Suprapubic skin (tissue), 4 donors: ENCODE data around the gene MNT. TPM values are rescaled to one million over a fixed set of nuclear protein-coding genes. Genes with fewer than 3 reads are reported as not detected.

ENCODE experiments used
- DNase-seq, 2 donors: peaks; one replicate each; pipeline ENCODE4 v3.0.0-alpha.2; 2019; ENCODE audit warnings: low spot score in 2 of 2
- H3K27ac ChIP-seq: fragments of 200-600 bp; sonication (generic); one replicate; pipeline ENCODE4 v1.5.1; 2019
- H3K27me3 ChIP-seq: fragments of 200-600 bp; sonication (generic); one replicate; pipeline ENCODE4 v1.5.1; 2019
- H3K36me3 ChIP-seq: fragments of 200-600 bp; sonication (generic); one replicate; pipeline ENCODE4 v1.5.1; 2019
- H3K4me1 ChIP-seq: fragments of 200-600 bp; sonication (generic); one replicate; pipeline ENCODE4 v1.5.1; 2019
- H3K4me3 ChIP-seq: fragments of 200-600 bp; sonication (generic); one replicate; pipeline ENCODE4 v1.5.1; 2019; ENCODE audit warnings: mild to moderate bottlenecking
- H3K9me3 ChIP-seq: fragments of 200-600 bp; sonication (generic); one replicate; pipeline ENCODE4 v1.5.1; 2019
- EP300 ChIP-seq: sonication (generic); formaldehyde crosslinking; IDR thresholded peaks from one replicate; pipeline ENCODE4 v1.6.1; 2017; ENCODE audit warnings: antibody characterized with exemption
- POLR2A ChIP-seq, 2 donors: fragments of 450-650 bp; IDR thresholded peaks; one replicate each; pipeline ENCODE4 v1.6.1; 2017; ENCODE audit warnings: antibody characterized with exemption in 2 of 2, mild to moderate bottlenecking in 2 of 2, moderate library complexity in 2 of 2
- POLR2AphosphoS5 ChIP-seq, 3 donors: sonication (generic); formaldehyde crosslinking; IDR thresholded peaks; one replicate each; pipeline ENCODE4 v1.6.1; 2017; ENCODE audit warnings: antibody characterized with exemption in 3 of 3
- WGBS: methylation state at CpG from one replicate; pipeline ENCODE4 v1.1.5; 2018; 5-methylcytosine and 5-hydroxymethylcytosine counted together
- total RNA-seq, 4 donors: library from RNA; depleted of rRNA; stranded (reverse); fragments of >200 nt; gene quantifications; one replicate each; pipeline ENCODE4 v1.1.0, GENCODE V29; 2016
- TF ChIP-seq, protein P1 (sequence below), 2 donors: fragments of 200-600 bp in 1 of 2; fragments of 450-650 bp in 1 of 2; sonication (generic) in 1 of 2; IDR thresholded peaks; one replicate each; pipeline ENCODE4 v1.5.1; 2016 to 2019; ENCODE audit warnings: antibody characterized with exemption in 2 of 2, mild to moderate bottlenecking in 1 of 2, moderate library complexity in 1 of 2

MNT gene
- total RNA-seq, 4 donors from 2014 or later: 20.9 to 50.0 (median 44.1) TPM

DNA sequence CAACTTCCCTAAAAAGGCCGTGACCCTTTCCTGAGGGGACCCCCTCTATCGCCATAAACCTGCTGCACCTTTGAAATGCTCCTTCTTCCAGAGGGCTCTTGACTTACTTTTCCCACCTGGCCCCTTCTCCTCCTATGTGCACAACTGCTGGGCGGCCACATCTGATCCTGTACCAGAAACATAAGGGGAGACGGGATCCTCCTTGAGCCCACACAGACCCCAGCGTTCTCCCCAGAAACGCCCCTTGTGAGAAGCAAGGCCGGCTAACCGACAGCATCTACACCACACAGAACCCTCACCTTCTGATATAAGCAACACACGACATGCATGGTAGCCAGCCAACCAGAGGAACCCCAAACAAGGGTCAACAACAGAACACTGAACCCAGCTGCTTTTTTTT lies 14.2 kb upstream of the MNT start:
- Histone ChIP-seq H3K4me3 (no peak overlapping the region), H3K27me3 (no peaks in the 10 kb centered on the region), H3K9me3 (no peaks in the 10 kb centered on the region), H3K4me1 (peaks cover 16% of the 10 kb centered on the region), H3K36me3 (peaks cover 33% of the 10 kb centered on the region), H3K27ac (no peak overlapping the region)
- peak in 1 of 2 donors; percentile 56 for DNase-seq
- WGBS: 85% methylated on average over 9 of the region's 9 CpGs
- TF ChIP-seq, protein P1, sequence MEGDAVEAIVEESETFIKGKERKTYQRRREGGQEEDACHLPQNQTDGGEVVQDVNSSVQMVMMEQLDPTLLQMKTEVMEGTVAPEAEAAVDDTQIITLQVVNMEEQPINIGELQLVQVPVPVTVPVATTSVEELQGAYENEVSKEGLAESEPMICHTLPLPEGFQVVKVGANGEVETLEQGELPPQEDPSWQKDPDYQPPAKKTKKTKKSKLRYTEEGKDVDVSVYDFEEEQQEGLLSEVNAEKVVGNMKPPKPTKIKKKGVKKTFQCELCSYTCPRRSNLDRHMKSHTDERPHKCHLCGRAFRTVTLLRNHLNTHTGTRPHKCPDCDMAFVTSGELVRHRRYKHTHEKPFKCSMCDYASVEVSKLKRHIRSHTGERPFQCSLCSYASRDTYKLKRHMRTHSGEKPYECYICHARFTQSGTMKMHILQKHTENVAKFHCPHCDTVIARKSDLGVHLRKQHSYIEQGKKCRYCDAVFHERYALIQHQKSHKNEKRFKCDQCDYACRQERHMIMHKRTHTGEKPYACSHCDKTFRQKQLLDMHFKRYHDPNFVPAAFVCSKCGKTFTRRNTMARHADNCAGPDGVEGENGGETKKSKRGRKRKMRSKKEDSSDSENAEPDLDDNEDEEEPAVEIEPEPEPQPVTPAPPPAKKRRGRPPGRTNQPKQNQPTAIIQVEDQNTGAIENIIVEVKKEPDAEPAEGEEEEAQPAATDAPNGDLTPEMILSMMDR (IDR thresholded peaks at IDR 0.05): no peak
- no peak for TF ChIP-seq EP300
- no peak for TF ChIP-seq POLR2A (IDR thresholded peaks at IDR 0.05)
- no peak for TF ChIP-seq POLR2AphosphoS5 (IDR thresholded peaks at IDR 0.05)

DNA sequence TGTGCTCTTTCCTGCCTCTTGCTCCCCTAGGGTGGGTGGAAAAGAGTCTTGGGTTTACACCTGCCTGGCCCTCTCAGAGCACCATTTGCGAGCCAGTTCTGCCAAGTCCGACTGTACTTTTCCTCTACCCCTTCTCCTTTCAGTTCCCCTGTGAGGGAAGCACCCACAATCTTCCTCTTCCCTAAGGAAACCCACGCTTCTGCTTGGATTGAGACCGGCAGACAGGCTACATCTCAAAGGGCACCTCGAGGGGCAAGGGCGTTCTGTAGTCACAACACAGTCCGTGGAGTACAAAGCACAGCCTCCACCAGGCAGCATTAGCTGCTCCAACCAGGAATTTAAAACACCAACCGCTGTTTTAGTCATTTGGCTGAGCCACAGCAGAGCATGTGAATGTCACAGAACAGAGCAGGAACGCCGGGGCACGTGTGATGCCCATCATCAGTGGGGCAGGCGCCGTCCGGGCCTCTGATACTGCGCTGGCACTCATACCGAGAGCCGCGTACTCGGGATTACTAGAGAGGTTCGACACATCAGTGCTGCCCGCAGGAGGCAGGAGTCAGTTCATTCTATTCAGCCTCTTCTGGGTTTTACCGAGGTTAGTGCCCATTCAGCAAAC lies 13.7 kb upstream of the MNT start:
- DNase-seq: peak in 1 of 2 donors; percentile 77
- TF ChIP-seq EP300: no peak
- no peak for TF ChIP-seq POLR2AphosphoS5 (IDR thresholded peaks at IDR 0.05)
- Histone ChIP-seq H3K36me3 (peaks cover 28% of the 10 kb centered on the region), H3K27me3 (no peaks in the 10 kb centered on the region), H3K4me1 (peaks cover 16% of the 10 kb centered on the region), H3K9me3 (no peaks in the 10 kb centered on the region), H3K4me3 (no peak overlapping the region), H3K27ac (no peak overlapping the region)
- WGBS: 91% methylated on average over 15 of the region's 22 CpGs

DNA sequence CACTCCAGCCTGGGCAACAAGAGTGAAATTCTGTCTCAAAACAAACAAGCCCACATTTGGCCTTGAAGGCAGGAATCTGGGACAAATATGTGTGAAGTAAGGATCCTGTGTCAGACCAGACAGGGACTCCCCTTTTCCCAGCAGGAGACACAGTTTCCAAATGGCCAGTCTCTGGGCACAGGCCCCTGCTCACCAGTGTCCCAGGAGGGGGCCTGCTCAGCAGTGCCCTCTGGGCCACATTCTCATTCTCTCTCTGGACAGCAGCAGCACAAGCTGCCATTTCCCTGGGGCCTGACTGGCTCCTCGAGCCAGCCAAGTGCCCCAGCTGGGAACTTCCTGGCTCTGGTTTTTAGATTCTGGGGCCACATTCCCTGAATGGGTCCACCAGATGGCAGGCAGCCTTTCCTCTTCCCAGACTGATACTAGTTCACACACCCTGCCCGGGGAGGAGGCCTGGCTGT lies 11.7 kb upstream of the MNT start:
- DNase-seq: peak; percentile 53
- Histone ChIP-seq H3K9me3 (no peaks in the 10 kb centered on the region), H3K27ac (no peak overlapping the region), H3K4me3 (no peak overlapping the region), H3K4me1 (peaks cover 21% of the 10 kb centered on the region), H3K27me3 (no peaks in the 10 kb centered on the region), H3K36me3 (peaks cover 14% of the 10 kb centered on the region)
- WGBS: 31% methylated on average over 1 of the region's 2 CpGs
- TF ChIP-seq POLR2AphosphoS5 (IDR thresholded peaks at IDR 0.05) (no peak), POLR2A (IDR thresholded peaks at IDR 0.05) (no peak), EP300 (no peak)
- TF ChIP-seq, protein P1 (IDR thresholded peaks at IDR 0.05): no peak

DNA sequence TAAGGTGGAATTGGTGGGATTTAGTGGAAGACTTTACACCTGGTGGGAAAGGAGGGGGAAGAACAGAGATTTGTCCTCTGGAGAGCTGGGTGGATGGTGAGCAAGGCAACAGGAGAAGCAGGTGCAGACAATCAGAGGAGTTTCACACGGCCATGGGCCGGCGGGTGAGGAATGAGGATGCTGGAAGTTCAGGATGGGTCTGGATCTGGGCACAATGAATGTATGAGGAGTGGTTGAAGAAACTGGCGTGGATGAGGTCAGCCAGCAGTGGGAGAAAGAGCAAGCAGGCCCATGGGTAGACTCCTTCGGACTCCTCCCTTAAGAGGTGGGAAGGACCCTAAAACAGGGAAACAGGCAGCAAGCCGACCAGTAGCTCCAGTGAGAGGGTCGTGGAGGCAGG lies 10.1 kb upstream of the MNT start:
- no peak overlapping the region for H3K27ac ChIP-seq
- TF ChIP-seq POLR2A (IDR thresholded peaks at IDR 0.05): no peak
- TF ChIP-seq, protein P1 (IDR thresholded peaks at IDR 0.05): no peak
- no peak for TF ChIP-seq POLR2AphosphoS5 (IDR thresholded peaks at IDR 0.05)
- TF ChIP-seq EP300: no peak
- H3K27me3 ChIP-seq: no peaks in the 10 kb centered on the region
- H3K4me3 ChIP-seq: no peak overlapping the region
- H3K9me3 ChIP-seq: no peaks in the 10 kb centered on the region
- DNase-seq: peak in 1 of 2 donors; percentile 63
- 93% methylated on average over 7 of the region's 7 CpGs for WGBS
- peaks cover 14% of the 10 kb centered on the region for H3K36me3 ChIP-seq
- peaks cover 30% of the 10 kb centered on the region for H3K4me1 ChIP-seq

DNA sequence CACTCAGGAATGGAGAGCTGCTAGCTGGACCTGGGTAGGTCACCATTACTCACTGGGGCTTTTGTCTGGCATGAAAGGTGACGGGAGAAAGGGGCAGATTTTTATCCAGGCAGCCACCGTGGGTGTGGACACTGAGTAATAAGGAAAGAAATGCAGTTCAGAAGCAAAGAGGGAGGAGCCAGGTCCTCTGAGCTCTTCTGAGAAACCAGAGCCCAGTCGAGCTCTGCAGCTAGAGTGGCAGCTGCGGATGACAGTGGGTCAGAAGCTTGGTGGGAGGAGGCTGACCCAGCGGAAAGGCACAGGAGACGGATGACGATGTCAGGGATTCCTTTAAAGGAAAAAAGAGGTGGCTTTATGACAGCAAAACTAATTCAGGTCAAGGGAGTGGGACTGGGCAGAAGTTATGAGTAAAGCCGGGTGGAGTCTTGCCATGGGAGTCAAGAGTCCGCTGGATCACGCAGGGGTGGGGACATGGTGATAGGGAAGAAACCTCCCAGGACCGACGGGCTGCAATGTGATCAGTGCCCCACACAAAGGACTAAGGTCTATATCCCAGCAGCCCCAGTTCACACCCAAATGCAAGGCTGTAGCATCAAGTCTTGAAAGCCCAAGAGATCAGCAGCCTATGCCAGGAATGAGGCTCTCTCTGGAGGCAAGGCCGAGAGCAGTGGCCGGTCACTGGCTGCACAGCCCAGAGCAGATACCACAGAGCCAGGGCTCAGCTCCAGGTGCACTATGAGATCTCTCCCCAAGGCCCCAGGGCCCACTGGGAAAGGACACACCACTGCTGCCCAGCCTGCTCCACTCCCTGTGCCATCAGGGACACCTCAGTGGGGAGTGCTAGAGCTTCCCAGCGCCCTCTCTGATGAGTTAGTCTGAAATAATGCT lies 6.3 kb upstream of the MNT start:
- WGBS: 37% methylated on average over 15 of the region's 15 CpGs
- no peaks in the 10 kb centered on the region for H3K36me3 ChIP-seq
- no peaks in the 10 kb centered on the region for H3K27me3 ChIP-seq
- no peaks in the 10 kb centered on the region for H3K9me3 ChIP-seq
- peak; percentile 85 to 86 for DNase-seq
- TF ChIP-seq, protein P1 (IDR thresholded peaks at IDR 0.05): no peak
- TF ChIP-seq POLR2AphosphoS5 (IDR thresholded peaks at IDR 0.05) (peak in 1 of 3 donors; percentile 9), POLR2A (IDR thresholded peaks at IDR 0.05) (no peak)
- H3K4me3 ChIP-seq: peak overlapping the region; percentile 5
- H3K27ac ChIP-seq: peak overlapping the region; percentile 92
- peaks cover 59% of the 10 kb centered on the region for H3K4me1 ChIP-seq
